H1 (cell line): ENCODE results near the gene RNFT2. TPM values are rescaled to one million over a fixed set of nuclear protein-coding genes. Genes with fewer than 3 reads are reported as not detected.

Experiments used
- FOSL1 ChIP-seq: IDR thresholded peaks from 2 replicates; pipeline ENCODE4 v1.6.1; 2011; ENCODE audit warnings: mild to moderate bottlenecking, low read depth, low read length, moderate library complexity; ENCODE audit not compliant: insufficient read depth
- HDAC6 ChIP-seq: IDR thresholded peaks from one replicate; pipeline ENCODE4 v1.7.1; 2012; ENCODE audit warnings: low read depth, mild to moderate bottlenecking, inconsistent platforms, low read length, moderate library complexity
- JUND ChIP-seq: IDR thresholded peaks from 2 replicates; pipeline ENCODE4 v1.6.1; 2011; ENCODE audit warnings: mild to moderate bottlenecking, improper control_type of control experiment, low read length
- polyA plus RNA-seq, 7 experiments: library from polyadenylated mRNA; depleted of rRNA in 3 of 7; stranded (reverse) in 5 of 7; unstranded in 2 of 7; fragments of >200 nt in 5 of 7; fragments of 200-250 nt in 2 of 7; gene quantifications; 1 replicate in 5 of 7; 2 replicates in 1 of 7; 4 replicates in 1 of 7; pipeline versions ENCODE4 v1.2.1 to v1.2.3, GENCODE V29; 2011 to 2013; ENCODE audit warnings: missing spikeins in 2 of 7, mixed read lengths in 2 of 7
- total RNA-seq: library from RNA; stranded (reverse); fragmentation: NEBNext Ultra II Directional; extraction: Animal tissue kit (Norgen Biotek cat#: 25700); gene quantifications from 2 replicates; pipeline ENCODE4 v1.2.1, GENCODE V29; 2021

Gene RNFT2
- total and polyA plus RNA-seq, 2 of the 8 experiments (the other 6 are each of a cell fraction or from before 2014, with no cell fraction given): 14.2 to 33.1 TPM

- TF ChIP-seq JUND (no peak), FOSL1 (no peak), HDAC6 (no peak)
Observed at GRCh38 chr12:116896411-116896924, 158.4 kb downstream of the RNFT2 start (continued).
